ENCODE measurements around the gene ZNF581.
A peak's percentile ranks its signal among the peaks of the same experiment; 100 is the strongest.

The ZNF581 gene

DNA sequence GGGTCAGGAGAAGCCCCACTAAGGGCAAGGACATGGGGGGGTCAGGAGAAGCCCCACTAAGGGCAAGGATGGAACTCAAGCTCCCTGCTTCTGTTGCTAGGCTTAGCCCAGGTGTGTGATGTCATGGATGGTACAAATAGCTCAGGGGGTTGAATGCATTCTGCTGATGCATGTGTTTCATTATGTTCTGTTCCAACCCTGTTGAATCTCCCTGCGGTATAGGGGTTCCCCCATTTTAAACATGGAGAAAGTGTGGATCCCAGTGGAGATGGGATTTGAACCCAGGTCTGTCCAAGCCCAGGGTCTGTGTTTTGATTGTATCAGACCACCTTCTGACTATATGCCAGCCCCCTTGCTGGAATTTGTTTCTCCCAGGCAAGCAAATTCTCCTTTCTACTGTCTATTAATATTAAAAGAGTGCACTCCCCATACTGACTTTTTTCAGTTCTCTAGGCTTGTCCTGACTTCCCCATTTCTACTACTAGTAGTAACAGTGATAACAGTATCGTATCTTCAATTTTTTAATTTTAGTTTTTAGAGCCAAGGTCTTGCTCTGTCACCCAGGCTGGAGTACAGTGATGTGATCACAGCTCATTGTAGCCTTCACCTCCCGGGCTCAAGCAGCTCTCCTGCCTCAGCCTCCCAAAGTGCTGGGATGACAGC, 31.3 kb upstream of the ZNF581 start:
- DNase-seq = no peak

DNA sequence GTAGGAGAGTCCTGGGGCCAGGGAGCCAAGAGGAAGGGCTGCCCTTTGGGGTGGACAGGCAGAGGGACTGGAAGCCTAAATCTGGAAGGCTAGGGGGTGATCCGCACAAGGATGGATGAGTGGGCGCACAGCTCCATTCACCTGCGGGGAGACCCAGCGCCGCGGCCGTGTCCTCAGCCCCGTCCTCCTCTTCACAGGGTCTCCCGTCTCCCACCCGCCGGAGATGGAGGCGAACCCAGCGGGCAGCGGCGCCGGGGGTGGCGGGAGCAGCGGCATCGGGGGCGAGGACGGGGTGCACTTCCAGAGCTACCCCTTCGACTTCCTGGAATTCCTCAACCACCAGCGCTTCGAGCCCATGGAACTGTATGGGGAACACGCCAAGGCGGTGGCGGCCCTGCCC, 30.1 kb upstream of the ZNF581 start:
- DNase-seq = no peak

DNA sequence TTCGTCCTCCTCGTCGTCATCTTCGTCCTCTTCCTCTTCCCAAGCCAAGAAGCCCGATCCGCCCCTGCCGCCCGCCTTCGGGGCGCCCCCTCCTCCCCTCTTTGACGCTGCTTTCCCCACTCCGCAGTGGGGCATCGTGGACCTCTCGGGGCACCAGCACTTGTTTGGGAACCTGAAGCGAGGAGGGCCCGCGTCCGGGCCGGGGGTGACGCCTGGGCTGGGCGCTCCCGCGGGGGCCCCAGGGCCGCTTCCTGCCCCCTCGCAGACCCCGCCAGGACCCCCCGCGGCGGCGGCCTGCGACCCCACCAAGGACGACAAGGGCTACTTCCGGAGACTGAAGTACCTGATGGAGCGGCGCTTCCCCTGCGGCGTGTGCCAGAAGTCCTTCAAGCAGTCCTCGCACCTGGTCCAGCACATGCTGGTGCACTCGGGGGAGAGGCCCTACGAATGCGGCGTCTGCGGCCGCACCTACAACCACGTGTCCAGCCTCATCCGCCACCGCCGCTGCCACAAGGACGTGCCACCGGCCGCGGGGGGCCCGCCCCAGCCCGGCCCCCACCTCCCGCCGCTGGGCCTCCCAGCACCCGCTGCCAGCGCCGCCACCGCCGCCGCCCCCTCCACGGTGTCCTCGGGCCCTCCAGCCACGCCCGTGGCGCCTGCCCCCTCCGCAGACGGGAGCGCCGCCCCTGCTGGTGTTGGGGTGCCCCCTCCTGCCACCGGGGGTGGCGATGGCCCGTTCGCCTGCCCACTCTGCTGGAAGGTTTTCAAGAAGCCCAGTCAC, 29.3 kb upstream of the ZNF581 start:
- no peak for DNase-seq

DNA sequence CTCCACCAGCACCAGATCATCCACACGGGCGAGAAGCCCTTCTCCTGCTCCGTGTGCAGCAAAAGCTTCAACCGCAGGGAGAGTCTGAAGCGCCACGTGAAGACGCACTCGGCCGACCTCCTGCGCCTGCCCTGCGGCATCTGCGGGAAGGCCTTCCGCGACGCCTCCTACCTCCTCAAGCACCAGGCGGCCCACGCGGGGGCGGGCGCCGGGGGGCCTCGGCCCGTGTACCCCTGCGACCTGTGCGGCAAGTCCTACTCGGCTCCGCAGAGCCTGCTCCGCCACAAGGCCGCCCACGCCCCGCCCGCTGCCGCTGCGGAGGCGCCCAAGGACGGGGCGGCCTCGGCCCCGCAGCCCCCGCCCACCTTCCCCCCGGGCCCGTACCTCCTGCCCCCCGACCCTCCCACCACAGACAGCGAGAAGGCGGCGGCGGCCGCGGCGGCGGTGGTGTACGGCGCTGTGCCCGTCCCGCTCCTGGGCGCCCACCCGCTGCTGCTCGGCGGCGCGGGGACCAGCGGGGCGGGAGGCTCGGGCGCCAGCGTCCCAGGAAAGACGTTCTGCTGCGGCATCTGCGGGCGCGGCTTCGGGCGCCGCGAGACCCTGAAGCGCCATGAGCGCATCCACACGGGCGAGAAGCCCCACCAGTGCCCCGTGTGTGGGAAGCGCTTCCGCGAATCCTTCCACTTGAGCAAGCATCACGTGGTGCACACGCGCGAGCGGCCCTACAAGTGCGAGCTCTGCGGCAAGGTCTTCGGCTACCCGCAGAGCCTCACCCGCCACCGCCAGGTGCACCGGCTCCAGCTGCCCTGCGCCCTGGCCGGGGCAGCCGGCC, 28.5 kb upstream of the ZNF581 start:
- no peak for DNase-seq

DNA sequence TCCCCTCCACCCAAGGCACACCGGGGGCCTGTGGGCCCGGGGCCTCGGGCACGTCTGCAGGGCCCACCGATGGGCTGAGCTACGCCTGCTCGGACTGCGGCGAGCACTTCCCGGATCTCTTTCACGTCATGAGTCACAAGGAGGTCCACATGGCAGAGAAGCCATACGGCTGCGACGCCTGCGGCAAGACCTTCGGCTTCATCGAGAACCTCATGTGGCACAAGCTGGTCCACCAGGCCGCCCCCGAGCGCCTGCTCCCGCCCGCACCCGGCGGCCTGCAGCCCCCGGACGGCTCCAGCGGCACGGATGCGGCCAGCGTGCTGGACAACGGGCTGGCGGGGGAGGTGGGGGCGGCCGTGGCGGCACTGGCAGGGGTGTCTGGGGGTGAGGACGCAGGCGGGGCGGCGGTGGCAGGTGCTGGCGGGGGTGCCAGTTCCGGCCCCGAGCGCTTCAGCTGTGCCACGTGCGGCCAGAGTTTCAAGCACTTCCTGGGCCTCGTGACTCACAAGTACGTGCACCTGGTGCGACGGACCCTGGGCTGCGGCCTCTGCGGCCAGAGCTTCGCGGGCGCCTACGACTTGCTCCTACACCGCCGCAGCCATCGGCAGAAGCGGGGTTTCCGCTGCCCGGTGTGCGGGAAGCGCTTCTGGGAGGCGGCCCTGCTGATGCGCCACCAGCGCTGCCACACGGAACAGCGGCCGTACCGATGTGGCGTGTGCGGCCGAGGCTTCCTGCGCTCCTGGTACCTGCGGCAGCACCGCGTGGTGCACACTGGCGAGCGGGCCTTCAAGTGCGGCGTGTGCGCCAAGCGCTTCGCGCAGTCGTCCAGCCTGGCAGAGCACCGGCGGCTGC, 27.7 kb upstream of the ZNF581 start:
- DNase-seq = no peak

DNA sequence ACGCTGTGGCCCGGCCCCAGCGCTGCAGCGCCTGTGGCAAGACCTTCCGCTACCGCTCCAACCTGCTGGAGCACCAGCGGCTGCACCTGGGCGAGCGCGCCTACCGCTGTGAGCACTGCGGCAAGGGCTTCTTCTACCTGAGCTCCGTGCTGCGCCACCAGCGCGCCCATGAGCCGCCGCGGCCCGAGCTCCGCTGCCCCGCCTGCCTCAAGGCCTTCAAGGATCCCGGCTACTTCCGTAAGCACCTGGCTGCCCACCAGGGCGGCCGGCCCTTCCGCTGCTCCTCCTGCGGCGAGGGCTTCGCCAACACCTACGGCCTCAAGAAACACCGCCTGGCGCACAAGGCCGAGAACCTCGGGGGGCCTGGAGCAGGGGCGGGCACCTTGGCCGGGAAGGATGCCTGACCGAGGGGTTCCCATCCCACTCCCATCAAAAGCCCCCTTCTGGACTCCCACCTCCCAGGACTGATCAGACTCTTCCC, 27.0 kb upstream of the ZNF581 start:
- DNase-seq = no peak

DNA sequence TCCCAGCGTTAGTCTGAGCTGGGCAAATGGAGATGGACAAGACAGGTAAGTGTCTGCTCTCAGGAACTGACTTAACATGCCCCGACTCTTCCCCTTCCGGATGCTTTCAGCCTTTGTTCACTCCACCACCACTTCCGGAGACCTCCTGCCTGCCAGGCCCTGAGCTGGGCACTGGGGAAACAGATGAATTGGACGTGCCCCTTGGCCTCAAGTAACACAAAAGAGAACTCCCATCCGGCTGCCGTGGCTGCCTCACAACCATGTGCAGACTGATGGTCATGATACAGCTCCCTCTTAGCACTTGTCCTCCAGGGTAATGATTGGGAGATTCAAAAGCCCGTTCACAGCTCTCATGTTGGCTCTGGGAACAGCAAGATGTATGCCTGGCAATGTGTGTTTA, 26.0 kb upstream of the ZNF581 start:
- no peak for DNase-seq

DNA sequence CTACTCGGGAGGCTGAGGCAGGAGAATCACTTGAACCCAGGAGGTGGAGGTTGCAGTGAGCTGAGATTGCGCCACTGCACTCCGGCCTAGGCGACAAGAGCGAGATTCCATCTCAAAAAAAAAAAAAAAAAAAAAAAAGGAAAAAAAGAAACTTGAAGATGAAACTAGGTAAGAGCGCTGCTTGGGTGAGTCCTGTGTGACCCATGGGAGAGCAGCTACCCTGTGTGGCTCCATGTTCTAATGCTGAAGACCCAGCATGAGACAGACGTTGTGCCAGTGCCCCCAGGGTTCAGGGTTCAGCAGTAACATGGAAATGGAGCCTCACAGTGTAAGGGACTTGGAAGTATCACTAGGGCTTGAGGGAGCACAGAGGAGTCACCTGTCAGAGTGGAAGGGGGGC, 25.0 kb upstream of the ZNF581 start:
- DNase-seq = no peak

DNA sequence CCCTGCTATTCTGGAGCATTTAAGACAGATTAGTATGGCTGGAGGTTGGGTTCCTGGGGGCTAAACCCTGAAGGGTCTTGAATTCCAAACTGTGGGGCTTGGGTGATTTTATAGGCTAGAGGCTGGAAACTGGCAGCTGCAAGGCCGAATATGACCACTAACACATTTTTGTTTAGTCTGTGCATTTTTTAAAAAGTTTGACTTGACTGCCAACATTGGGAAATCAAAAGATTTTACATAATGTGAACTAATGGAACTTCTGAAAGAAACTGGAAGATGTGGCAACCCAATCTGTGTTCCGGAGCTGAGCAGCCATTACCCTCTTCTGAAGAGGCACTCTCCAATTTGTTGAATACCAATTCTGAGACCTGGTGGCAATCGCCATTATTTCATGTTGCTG, 24.2 kb upstream of the ZNF581 start:
- peak; percentile 57 to 74 for DNase-seq

DNA sequence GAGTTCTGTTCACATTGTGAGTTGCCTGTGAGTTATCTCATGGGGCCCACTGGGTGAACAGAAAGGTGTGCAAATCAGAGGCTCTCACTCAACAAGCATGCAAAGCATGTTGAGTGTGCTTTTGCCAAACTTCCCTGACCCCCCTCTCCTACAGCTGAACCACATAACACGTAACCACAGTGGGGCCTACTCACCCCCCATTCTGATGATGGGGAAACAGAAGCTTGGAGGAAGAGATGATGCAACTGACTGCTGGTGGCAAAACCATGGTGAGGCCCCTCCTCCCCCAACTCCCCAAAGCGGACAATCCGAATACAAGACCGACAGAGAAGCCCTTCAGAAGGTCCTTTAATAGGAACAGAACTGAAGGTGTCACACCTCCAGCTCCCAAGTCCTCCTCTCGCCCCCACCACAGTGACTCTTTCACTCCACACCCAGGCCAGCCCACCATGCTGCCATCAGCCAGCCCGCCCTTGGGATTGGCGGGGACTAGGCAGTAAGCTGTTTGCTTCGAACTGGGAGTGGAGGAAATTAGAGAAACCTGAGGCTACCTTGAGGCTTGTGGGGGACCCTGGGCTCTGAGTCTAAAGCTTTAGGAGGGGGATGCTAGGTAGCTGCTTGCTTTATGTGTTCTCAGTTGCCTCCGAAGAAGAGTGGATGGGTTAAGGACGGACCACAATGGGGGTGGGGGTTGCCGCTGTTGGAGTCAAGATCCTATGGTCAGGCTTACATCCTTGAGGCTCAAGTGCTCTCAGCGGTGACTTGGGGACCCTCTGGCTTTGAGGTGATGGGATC, 22.8 kb upstream of the ZNF581 start:
- peak; percentile 64 to 69 for DNase-seq

DNA sequence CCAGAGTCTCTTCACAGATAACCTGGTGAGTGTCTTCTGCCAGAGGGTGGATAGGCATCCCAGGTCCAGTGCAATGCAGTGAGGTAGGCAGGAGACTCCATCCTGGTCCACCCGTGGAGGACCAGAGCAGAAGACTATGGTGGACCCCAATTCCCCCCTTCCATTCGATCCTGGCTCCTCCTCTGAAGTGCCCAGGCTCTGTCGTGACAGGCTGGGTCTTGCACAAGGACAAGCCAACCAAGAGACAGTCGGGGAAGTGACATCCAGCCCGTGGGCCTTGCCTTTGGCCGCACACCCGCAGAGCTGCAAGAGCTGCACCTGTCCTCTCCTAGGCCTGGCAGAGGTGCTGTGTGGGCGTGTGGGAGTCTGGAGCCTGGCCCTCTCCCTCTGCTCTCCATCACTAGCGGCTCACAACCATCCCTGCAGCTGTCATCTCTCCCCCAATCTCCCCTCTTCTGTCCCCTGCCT, 22.2 kb upstream of the ZNF581 start:
- no peak for DNase-seq

DNA sequence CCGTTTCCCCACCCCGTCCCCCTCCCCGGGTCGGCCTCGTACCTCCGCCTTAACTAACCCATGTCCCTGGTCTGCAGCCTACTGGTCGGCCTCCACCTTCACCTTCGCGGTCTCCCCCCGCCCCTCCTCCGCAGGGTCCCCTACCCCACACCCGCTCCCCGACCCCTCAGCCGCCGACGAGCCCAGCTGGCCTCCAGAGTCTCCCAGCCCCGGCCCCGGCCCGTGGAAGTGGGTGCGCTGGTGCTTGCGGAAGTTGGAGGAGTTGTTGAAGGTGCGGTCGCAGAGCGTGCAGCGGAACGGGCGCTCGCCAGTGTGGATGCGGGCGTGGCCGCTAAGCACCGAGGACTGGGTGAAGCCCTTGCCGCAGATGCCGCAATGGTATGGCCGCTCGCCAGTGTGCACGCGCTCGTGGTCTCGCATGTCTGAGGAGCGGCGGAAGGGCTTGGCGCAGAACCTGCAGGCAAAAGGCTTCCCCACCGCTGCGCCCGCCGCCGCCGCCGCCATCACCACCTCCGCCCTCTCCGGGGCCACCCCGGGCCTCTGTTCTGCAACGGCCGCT, 21.7 kb upstream of the ZNF581 start:
- no peak for DNase-seq

DNA sequence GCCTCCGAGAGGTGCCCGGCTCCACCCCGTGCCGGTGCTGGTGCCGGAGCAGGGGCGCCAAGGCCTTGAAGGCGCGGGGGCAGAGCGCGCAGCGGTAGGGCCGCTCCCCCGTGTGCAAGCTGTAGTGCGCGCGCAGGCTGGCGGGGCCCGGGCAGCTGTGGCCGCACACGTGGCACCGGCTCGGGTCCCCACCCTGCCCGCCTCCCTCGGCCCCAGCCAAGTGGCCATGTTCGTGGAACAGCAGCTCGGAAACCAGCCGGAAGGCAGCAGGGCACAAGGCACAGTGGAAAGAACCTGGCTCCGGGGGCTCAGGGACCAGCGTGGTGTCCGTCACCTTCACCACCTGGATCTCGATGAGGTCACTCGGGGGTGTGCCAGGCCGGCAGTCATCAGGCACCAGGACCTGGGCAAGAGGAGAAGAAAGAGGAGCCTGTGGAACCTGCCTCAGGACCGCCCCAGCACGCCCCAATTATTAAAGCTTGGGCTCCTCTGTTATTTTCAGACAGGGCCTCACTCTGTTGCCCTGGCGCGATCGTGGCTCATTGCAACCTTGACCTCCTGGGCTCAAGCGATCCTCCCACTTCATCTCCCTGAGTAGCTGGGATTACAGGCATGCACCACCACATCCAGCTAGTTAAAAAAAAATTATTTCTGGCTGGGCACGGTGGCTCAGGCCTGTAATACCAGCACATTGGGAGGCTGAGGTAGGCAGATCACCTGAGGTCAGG, 21.0 kb upstream of the ZNF581 start:
- DNase-seq = no peak

DNA sequence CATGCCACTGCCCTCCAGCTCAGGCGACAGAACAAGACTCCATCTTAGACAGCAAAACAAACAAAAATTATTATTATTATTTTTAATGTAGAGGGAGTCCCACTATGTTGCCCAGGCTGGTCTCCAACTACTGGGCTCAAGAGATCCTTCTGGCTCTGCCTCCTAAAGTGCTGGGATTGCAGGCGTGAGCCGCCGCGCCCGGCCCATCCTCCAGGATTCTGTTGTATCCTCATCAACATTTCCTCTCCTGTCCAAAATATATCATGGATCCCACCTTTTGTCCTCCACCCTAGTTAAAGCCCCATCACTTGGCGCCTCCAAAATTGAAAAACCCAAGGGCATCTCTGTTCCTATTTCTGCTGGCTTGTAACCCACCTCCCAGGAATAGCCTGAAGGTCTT, 20.3 kb upstream of the ZNF581 start:
- no peak for DNase-seq

DNA sequence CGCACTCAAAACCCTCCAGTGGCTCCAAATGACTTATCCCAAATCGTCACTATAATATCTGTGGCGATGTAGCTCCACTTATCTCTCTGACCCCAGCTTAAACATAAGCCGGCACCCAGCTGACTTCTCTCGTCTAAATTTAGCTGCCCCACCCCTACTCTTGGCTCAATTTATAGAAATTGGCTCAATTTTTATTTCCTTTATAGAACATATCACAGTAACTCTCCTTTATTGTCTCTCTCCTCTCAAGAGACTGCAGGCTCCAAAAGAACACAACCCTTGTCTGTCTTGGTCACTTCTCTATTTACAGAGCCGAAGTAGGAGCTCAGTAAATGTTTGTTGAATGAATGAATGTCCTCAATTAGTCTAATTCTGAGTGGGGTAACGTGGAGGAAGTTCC, 19.9 kb upstream of the ZNF581 start:
- DNase-seq = no peak

DNA sequence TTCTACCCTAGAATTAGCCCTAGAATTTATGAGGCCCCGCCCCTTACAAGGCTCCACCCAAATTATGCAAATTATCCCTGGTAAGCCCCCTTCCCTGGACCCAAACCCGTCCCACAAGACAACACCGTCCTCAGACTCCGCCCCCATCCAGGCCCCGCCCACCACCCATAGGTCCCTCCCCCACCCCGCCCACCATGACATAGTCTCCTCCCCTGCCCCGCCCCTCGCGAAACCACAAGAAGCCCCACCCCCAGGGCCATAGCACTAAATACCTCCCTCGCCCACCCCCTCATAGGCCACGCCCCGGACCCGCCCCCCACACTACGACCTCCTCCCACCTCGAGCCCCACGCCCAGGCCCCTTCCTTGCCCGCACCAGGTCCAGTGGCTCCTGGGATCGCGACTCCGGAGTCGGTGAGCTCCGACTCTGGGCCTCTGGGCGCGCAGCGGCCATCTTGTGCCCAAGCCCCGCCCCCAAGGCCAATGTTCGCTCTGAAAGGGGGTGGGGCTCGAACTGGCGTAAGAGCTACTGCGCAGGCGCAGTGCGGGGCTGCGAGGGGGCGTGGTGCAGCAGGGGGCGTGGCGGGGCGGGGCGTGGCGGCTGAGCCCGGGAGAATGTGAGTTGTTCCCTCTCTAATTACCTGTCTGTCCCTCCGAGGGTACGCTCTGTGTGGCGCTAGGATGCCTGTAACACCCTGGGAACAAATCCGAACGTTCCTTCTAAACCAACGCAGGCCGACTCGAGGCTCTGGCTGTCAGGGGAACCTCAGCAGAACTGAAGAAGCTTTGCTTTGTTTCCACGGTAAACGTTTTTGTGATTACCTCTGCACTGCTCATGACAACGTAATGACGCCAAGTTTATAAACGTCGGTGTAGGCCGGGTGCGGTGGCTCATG, 19.1 kb upstream of the ZNF581 start, which contains the start of gene ZNF784:
ZNF784 (minus strand) TSS at position 458 of the 895 bp plus-strand sequence; CDS start at position 453, 5 bp downstream.
- DNase-seq = peak; percentile 82 to 98

DNA sequence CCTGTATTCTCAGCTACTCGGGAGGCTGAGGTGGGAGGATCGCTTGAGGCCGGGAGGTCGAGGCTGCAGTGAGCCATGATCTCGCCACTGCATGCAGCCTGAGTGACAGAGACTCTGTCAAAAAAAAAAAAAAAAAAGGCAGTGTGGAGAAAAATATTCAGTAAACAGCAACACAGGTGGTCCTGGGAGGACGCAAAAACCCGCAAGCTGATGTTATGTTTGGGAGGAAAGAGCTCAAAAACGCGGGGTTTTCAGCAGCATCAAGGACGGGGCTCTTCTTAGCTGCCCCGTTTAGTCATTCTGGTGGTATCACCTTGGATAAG, 18.5 kb upstream of the ZNF581 start:
- DNase-seq = no peak

DNA sequence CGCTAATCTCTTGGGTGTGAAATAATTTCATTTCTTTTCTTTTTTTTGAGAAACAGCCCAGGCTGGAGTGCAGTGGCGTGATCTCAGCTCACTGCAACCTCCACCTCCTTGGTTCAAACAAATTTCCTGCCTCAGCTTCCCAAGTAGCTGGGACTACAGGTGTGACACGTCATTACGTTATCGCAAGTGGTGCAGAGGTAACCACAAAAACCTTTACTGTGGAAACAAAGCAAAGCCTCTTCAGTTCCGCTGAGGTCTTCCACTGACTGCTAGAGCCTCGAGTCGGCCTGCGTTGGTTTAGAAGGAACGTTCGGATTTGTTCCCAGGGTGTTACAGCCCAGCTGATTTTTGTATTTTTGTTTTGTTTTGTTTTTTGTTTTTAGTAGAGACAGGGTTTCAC, 17.1 kb upstream of the ZNF581 start:
- DNase-seq = no peak

DNA sequence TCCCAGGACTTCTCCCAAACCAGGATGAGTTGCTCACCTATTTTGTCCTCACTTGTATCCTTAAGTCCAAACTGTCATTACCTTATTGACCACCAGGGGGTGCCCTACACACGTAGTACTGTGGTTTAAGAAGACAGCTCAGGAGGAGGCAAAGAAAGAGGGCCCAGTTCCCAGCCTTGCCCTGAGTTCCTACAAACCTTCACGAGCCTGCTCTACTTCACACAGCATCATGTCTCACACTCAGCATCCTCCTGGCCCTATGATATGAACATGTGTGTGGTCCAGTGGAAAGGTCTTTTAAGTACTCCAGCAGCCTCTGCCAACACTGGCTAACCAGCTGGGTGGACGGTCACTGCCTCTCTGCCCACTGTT, 11.0 kb upstream of the ZNF581 start:
- peak; percentile 77 to 99 for DNase-seq

DNA sequence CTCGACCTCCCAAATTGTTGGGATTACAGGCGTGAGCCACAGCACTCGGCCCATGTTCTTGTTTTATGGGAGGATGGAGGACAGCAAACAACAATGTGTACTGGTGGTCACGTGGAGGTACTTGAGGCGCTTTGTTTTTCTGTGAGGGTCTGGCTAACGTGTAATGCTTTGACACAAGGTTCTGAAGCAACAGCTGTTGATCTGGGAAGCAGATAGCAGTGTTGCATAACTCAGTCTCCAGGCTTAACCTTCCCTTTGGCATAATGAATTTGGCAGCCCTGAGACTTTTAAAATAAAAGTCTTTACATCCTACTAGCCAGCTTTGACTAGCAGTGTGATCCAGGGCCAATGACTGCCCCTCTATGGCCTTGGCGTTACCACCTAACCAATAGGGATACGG, 9.6 kb upstream of the ZNF581 start:
- no peak for DNase-seq
